Measurements from ENCODE around the gene PXT1. TPM values are rescaled to one million over a fixed set of nuclear protein-coding genes. Genes with fewer than 3 reads are reported as not detected.

The PXT1 gene
- total RNA-seq, 1 donor from 2014 or later: not detected

- H4K20me1 ChIP-seq (ENCODE audit: low read depth): no peaks in the 10 kb centered on the region
- H3K4me3 ChIP-seq: no peak overlapping the region
- no peak overlapping the region for H2AFZ ChIP-seq (replicated peaks)
- H3K9me3 ChIP-seq (ENCODE audit: low read depth): no peaks in the 10 kb centered on the region
- peaks cover 8% of the 10 kb centered on the region for H3K4me1 ChIP-seq
- H3K27ac ChIP-seq: no peak overlapping the region
- H3K27me3 Mint-ChIP-seq (ENCODE audit: insufficient read depth, low read depth): peaks cover 5% of the 10 kb centered on the region
- no peaks in the 10 kb centered on the region for H3K36me3 Mint-ChIP-seq
- no peak overlapping the region for H3K27ac Mint-ChIP-seq
- H3K36me3 ChIP-seq: no peaks in the 10 kb centered on the region
- H3F3A ChIP-seq (ENCODE audit: low read depth): no peaks in the 10 kb centered on the region
- no peak overlapping the region for H3K4me3 Mint-ChIP-seq
- no peak overlapping the region for H3K4me2 ChIP-seq
- DNase-seq (ENCODE audit: low spot score): no peak
- no peak overlapping the region for H3K9ac ChIP-seq
- H3K9me3 Mint-ChIP-seq: no peaks in the 10 kb centered on the region
- H3K79me2 ChIP-seq (ENCODE audit: low read depth): no peaks in the 10 kb centered on the region
- H3K4me1 Mint-ChIP-seq: peaks cover 19% of the 10 kb centered on the region
- no peaks in the 10 kb centered on the region for H3K27me3 ChIP-seq
- TF ChIP-seq EZH2 (IDR thresholded peaks at IDR 0.05) (no peak), EZH2phosphoT487 (IDR thresholded peaks at IDR 0.05) (no peak), CTCF (IDR thresholded peaks at IDR 0.05) (no peak)
These were observed 79.9 kb downstream of the PXT1 start for GRCh38 chr6:36362551-36363370.

DNA sequence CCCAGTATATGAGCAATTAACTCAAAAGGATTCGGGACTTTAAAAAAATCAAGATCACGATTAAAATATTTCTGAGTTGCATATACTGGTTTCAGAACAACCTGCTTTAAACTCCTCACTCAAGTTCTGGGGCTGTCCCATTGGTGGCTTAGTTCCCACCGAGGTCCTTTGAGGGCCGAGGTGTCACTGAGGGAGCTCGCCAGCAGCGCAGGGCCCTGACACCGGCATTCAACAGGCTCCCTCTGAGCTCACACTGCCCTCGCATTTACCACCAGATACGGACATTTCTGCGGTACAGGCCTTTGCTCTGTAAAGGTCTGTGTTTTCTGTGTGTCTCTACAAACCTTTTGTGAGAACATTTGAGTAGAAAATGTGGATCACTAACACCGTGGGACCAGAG, 81.6 kb downstream of the PXT1 start:
- no peak for DNase-seq (ENCODE audit: low spot score)
- Histone ChIP-seq H3K79me2 (ENCODE audit: low read depth) (no peaks in the 10 kb centered on the region), H3K4me2 (no peak overlapping the region), H3K27me3 (no peaks in the 10 kb centered on the region), H3K4me1 (peaks cover 8% of the 10 kb centered on the region), H2AFZ (replicated peaks) (no peak overlapping the region), H3K9ac (no peak overlapping the region), H3F3A (ENCODE audit: low read depth) (no peaks in the 10 kb centered on the region), H3K27ac (no peak overlapping the region), H4K20me1 (ENCODE audit: low read depth) (no peaks in the 10 kb centered on the region), H3K4me3 (no peak overlapping the region), H3K36me3 (no peaks in the 10 kb centered on the region), H3K9me3 (ENCODE audit: low read depth) (no peaks in the 10 kb centered on the region)
- H3K4me1 Mint-ChIP-seq: peaks cover 19% of the 10 kb centered on the region
- peaks cover 5% of the 10 kb centered on the region for H3K27me3 Mint-ChIP-seq (ENCODE audit: insufficient read depth, low read depth)
- H3K9me3 Mint-ChIP-seq: no peaks in the 10 kb centered on the region
- no peak overlapping the region for H3K27ac Mint-ChIP-seq
- no peak overlapping the region for H3K4me3 Mint-ChIP-seq
- no peaks in the 10 kb centered on the region for H3K36me3 Mint-ChIP-seq
- TF ChIP-seq EZH2phosphoT487 (IDR thresholded peaks at IDR 0.05) (no peak), EZH2 (IDR thresholded peaks at IDR 0.05) (no peak), CTCF (IDR thresholded peaks at IDR 0.05) (no peak)

DNA sequence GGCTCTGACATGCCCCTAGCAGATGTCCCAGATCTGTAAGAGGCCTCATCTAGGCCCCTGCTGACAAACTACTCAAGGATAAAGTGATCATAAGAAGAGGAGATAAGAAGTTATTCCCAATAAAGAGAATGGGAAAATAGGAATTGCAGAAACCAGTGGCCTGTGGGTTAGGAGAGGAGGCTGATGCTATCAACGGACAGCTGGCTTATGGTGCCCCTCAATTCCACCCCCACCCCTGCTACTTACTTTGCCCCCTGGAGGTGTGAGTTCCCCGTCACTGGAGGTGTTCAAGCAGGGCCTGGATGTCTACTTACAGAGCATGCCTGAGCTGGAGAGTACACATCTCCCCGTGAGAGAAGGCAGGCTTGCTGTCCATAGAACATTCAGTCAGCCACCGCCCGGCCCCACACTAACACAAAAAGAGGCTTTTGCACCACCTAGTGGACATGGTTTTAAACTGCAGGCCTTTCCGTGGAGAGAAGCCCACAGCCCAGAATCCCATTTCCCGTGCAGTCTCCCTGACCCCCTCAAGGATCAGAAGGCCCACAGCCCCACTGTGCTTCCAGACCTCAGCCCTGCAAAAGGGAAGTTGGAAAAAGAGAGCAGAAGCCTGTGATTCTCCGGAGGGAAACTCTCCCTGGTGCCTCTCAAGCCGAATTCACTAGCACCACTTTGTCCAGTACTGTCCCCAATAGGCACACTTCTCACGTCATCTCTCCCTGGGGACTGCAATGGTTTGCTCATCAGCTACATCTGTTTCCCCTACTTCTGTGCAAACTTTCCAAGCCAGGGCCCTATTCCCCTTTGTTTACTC, 82.2 kb downstream of the PXT1 start:
- Histone ChIP-seq H3K79me2 (ENCODE audit: low read depth) (no peaks in the 10 kb centered on the region), H3K4me2 (no peak overlapping the region), H3K9ac (no peak overlapping the region), H2AFZ (replicated peaks) (peak overlapping the region; percentile 81), H3K36me3 (no peaks in the 10 kb centered on the region), H3K27me3 (no peaks in the 10 kb centered on the region), H4K20me1 (ENCODE audit: low read depth) (no peaks in the 10 kb centered on the region), H3K4me1 (peaks cover 8% of the 10 kb centered on the region), H3F3A (ENCODE audit: low read depth) (no peaks in the 10 kb centered on the region), H3K4me3 (no peak overlapping the region), H3K27ac (no peak overlapping the region), H3K9me3 (ENCODE audit: low read depth) (no peaks in the 10 kb centered on the region)
- no peak overlapping the region for H3K27ac Mint-ChIP-seq
- no peaks in the 10 kb centered on the region for H3K9me3 Mint-ChIP-seq
- TF ChIP-seq EZH2phosphoT487 (IDR thresholded peaks at IDR 0.05): no peak
- TF ChIP-seq CTCF (IDR thresholded peaks at IDR 0.05): peak; percentile 79
- H3K27me3 Mint-ChIP-seq (ENCODE audit: insufficient read depth, low read depth): peaks cover 5% of the 10 kb centered on the region
- no peaks in the 10 kb centered on the region for H3K36me3 Mint-ChIP-seq
- H3K4me1 Mint-ChIP-seq: peaks cover 19% of the 10 kb centered on the region
- peak; percentile 90 for DNase-seq (ENCODE audit: low spot score)
- H3K4me3 Mint-ChIP-seq: no peak overlapping the region

Data from neural progenitor cell (in vitro differentiated cells).